Measurements from ENCODE around the gene STX2. TPM values are rescaled to one million over a fixed set of nuclear protein-coding genes. Genes with fewer than 3 reads are reported as not detected.

The STX2 gene
- total and polyA plus RNA-seq, 10 donors, result 7.4 to 18.4 (median 12.7) TPM

- 77 to 91% (median 87%) methylated on average over 5 of the region's 5 CpGs for WGBS, 5 donors
- intact Hi-C loops (cut with DNase I; ENCODE audit: low total_unique reads), result no loop called here
Observed at GRCh38 chr12:130743606-130744005, 95.4 kb downstream of the STX2 start.

GRCh38 chr12:130743176-130743575 is 95.9 kb downstream of the STX2 start:
- TF ChIP-seq POLR2A (IDR thresholded peaks at IDR 0.05) (no peak), POLR2AphosphoS5 (IDR thresholded peaks at IDR 0.05) (no peak)
- TF ChIP-seq, protein P1, sequence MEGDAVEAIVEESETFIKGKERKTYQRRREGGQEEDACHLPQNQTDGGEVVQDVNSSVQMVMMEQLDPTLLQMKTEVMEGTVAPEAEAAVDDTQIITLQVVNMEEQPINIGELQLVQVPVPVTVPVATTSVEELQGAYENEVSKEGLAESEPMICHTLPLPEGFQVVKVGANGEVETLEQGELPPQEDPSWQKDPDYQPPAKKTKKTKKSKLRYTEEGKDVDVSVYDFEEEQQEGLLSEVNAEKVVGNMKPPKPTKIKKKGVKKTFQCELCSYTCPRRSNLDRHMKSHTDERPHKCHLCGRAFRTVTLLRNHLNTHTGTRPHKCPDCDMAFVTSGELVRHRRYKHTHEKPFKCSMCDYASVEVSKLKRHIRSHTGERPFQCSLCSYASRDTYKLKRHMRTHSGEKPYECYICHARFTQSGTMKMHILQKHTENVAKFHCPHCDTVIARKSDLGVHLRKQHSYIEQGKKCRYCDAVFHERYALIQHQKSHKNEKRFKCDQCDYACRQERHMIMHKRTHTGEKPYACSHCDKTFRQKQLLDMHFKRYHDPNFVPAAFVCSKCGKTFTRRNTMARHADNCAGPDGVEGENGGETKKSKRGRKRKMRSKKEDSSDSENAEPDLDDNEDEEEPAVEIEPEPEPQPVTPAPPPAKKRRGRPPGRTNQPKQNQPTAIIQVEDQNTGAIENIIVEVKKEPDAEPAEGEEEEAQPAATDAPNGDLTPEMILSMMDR (IDR thresholded peaks at IDR 0.05 in 8 of 11, conservative IDR thresholded peaks at IDR 0.05 in 3 of 11), result no peak
- Histone ChIP-seq H3K4me1 (peaks cover 0 to 5% (median 1%) of the 10 kb centered on the region in 6 donors), H3K27ac (no peak overlapping the region), H3K9me3 (peaks cover 0 to 19% (median 5%) of the 10 kb centered on the region in 8 donors), H3K36me3 (no peaks in the 10 kb centered on the region), H3K4me3 (no peak overlapping the region), H3K27me3 (replicated peaks in 1 of 7) (peaks cover 0 to 44% (median 0%) of the 10 kb centered on the region in 7 donors)
- DNase-seq, result no peak
- intact Hi-C loops (cut with DNase I; ENCODE audit: low total_unique reads), result no loop called here
- WGBS, 5 donors, result 81 to 100% (median 93%) methylated on average over 2 of the region's 2 CpGs

More at GRCh38 chr12:130743606-130744005, 95.4 kb downstream of the STX2 start:
- no peak overlapping the region for H3K27ac ChIP-seq
- H3K27me3 ChIP-seq (replicated peaks in 1 of 7), result peaks cover 0 to 44% (median 0%) of the 10 kb centered on the region in 7 donors
- H3K36me3 ChIP-seq, result no peaks in the 10 kb centered on the region
- no peak for TF ChIP-seq POLR2AphosphoS5 (IDR thresholded peaks at IDR 0.05)
- no peak for TF ChIP-seq POLR2A (IDR thresholded peaks at IDR 0.05)
- TF ChIP-seq, protein P1 (IDR thresholded peaks at IDR 0.05 in 8 of 11, conservative IDR thresholded peaks at IDR 0.05 in 3 of 11), result no peak
- no peak overlapping the region for H3K4me3 ChIP-seq
- H3K9me3 ChIP-seq, result peaks cover 0 to 15% (median 3%) of the 10 kb centered on the region in 8 donors
- peaks cover 0 to 7% (median 1%) of the 10 kb centered on the region in 6 donors for H3K4me1 ChIP-seq
- DNase-seq, result no peak

- Histone ChIP-seq H3K9me3 (peaks cover 0 to 19% (median 6%) of the 10 kb centered on the region in 8 donors), H3K4me3 (no peak overlapping the region), H3K36me3 (no peaks in the 10 kb centered on the region), H3K4me1 (peaks cover 0 to under 1% (median 0%) of the 10 kb centered on the region in 6 donors), H3K27me3 (replicated peaks in 1 of 7) (peaks cover 0 to 44% (median 0%) of the 10 kb centered on the region in 7 donors), H3K27ac (no peak overlapping the region)
- TF ChIP-seq POLR2A (IDR thresholded peaks at IDR 0.05) (no peak), POLR2AphosphoS5 (IDR thresholded peaks at IDR 0.05) (no peak)
- TF ChIP-seq, protein P1 (IDR thresholded peaks at IDR 0.05 in 8 of 11, conservative IDR thresholded peaks at IDR 0.05 in 3 of 11), result no peak
- 73 to 94% (median 82%) methylated on average over 1 of the region's 1 CpG for WGBS, 5 donors
- intact Hi-C loops (cut with DNase I; ENCODE audit: low total_unique reads), result no loop called here
- DNase-seq, result no peak
Observed at GRCh38 chr12:130742716-130743115, 96.3 kb downstream of the STX2 start.

DNA sequence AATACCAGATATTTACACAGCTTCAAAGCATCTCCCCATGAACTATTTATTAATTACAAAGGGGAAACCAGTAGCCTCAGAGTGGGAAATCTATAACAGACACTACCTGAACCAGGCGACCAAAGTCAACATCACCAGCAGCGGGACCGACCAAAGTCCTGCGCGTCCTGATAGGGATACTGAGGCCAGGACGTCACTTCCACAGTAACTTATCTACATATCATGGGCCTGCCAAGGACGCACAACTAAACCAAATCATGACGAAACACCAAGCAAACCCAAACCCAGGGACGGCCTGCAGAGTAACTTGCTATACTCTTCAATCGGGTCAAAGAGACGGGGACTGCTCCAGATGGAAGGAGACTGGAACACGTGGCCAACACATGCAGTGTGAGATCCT is 96.9 kb downstream of the STX2 start:
- intact Hi-C loops (cut with DNase I; ENCODE audit: low total_unique reads), result no loop called here
- no peak for TF ChIP-seq POLR2A (IDR thresholded peaks at IDR 0.05)
- TF ChIP-seq POLR2AphosphoS5 (IDR thresholded peaks at IDR 0.05), result no peak
- TF ChIP-seq, protein P1 (IDR thresholded peaks at IDR 0.05 in 8 of 11, conservative IDR thresholded peaks at IDR 0.05 in 3 of 11), result no peak
- WGBS, 5 donors, result 85 to 88% (median 86%) methylated on average over 12 of the region's 12 CpGs
- H3K27me3 ChIP-seq (replicated peaks in 1 of 7), result peaks cover 0 to 45% (median 0%) of the 10 kb centered on the region in 7 donors
- H3K9me3 ChIP-seq, result peaks cover 0 to 19% (median 6%) of the 10 kb centered on the region in 8 donors
- H3K27ac ChIP-seq, result no peak overlapping the region
- DNase-seq, result no peak
- no peaks in the 10 kb centered on the region for H3K4me1 ChIP-seq
- H3K36me3 ChIP-seq, result no peaks in the 10 kb centered on the region
- H3K4me3 ChIP-seq, result no peak overlapping the region

Small RNAs within 50 kb of the gene (small RNA-seq; reads per million reads assigned to genes)
- 0 reads per million in 4 donors for gene RNU6-1077P

Other genes with a start within 250 kb of the STX2 start
- 1 to 10 TPM in 4 of 7 donors, under 1 TPM in 3; 0.77 to 5.2 (median 2.3) TPM for gene RIMBP2, start 123.0 kb downstream of the STX2 start, total RNA-seq
- gene RIMBP2, start 123.0 kb downstream of the STX2 start, polyA plus RNA-seq, result under 1 TPM; 0.05 to 0.64 (median 0.13) TPM
- 100 to 1,000 TPM; 128 to 423 (median 270) TPM for gene RAN, start 32.8 kb upstream of the STX2 start, total RNA-seq
- 100 to 1,000 TPM; 225 to 412 (median 395) TPM for gene RAN, start 32.8 kb upstream of the STX2 start, polyA plus RNA-seq
- gene ADGRD1, start 114.7 kb upstream of the STX2 start, total RNA-seq, result 1 to 10 TPM; 3.4 to 9.7 (median 6.9) TPM
- gene ADGRD1, start 114.7 kb upstream of the STX2 start, polyA plus RNA-seq, result 1 to 10 TPM in 2 of 3 donors, under 1 TPM in 1; 0.89 to 1.5 (median 1.4) TPM

Measured in spleen (tissue), 11 donors.